OCI-LY7 (cell line): Measurements from ENCODE around the gene FMR1NB. TPM values are rescaled to one million over a fixed set of nuclear protein-coding genes. Genes with fewer than 3 reads are reported as not detected.

Source experiments
- BruUV-seq: library from RNA; stranded (reverse); fragments of 400-500 nt; replicated peaks from 2 replicates; lab custom pipeline; 2021; lab: Mats Ljungman, UMichigan
- CTCF ChIA-PET: fragments of 300-600 bp; sonication (Branson Sonifier 250); formaldehyde crosslinking; loops from one replicate; lab custom pipeline; 2022; ENCODE audit warnings: antibody characterized with exemption; ENCODE audit not compliant: unreplicated experiment; lab: Charles Lee
- POLR2A ChIA-PET: fragments of 300-600 bp; sonication (Branson Sonifier 250); formaldehyde crosslinking; loops from one replicate; lab custom pipeline; 2022; ENCODE audit warnings: antibody characterized with exemption; lab: Charles Lee
- DNase-seq: peaks from one replicate; pipeline ENCODE4 v3.0.0-alpha.2; 2015; ENCODE audit warnings: low spot score
- H2AFZ ChIP-seq: fragments of 200-600 bp; sonication (generic), shearing (Covaris generic); 2 replicates; pipeline ENCODE4 v1.6.1; 2014; ENCODE audit warnings: mild to moderate bottlenecking, antibody characterized with exemption, low read length, moderate library complexity
- H3K27ac ChIP-seq: fragments of 200-600 bp; sonication (generic); 2 replicates; pipeline ENCODE4 v1.5.1; 2014; ENCODE audit warnings: mixed run types, low read depth, mild to moderate bottlenecking, moderate library complexity, low read length, inconsistent platforms; ENCODE audit not compliant: poor library complexity, severe bottlenecking
- H3K36me3 ChIP-seq: fragments of 200-600 bp; sonication (generic); 2 replicates; pipeline ENCODE4 v1.6.1; 2014; ENCODE audit warnings: mild to moderate bottlenecking, antibody characterized with exemption, low read length, moderate library complexity, mixed read lengths; ENCODE audit not compliant: insufficient read depth
- H3K4me1 ChIP-seq: fragments of 200-600 bp; sonication (generic); 2 replicates; pipeline ENCODE4 v1.5.1; 2014; ENCODE audit warnings: mild to moderate bottlenecking, low read length; ENCODE audit not compliant: insufficient read depth, poor library complexity, severe bottlenecking
- H3K4me2 ChIP-seq: fragments of 200-600 bp; sonication (generic); 2 replicates; pipeline ENCODE4 v1.6.1; 2014; ENCODE audit warnings: mild to moderate bottlenecking, low read length
- H3K4me3 ChIP-seq: fragments of 200-600 bp; sonication (generic); 2 replicates; pipeline ENCODE4 v1.5.1; 2014; ENCODE audit warnings: mild to moderate bottlenecking, low read depth, low read length; ENCODE audit not compliant: poor library complexity, severe bottlenecking
- H3K79me2 ChIP-seq: fragments of 200-600 bp; sonication (generic); 2 replicates; pipeline ENCODE4 v1.6.1; 2016; ENCODE audit warnings: low read depth, mild to moderate bottlenecking, low read length, moderate library complexity, mixed read lengths; ENCODE audit not compliant: insufficient read depth
- H3K9me2 ChIP-seq: fragments of 200-600 bp; sonication (generic); 2 replicates; pipeline ENCODE4 v1.6.1; 2016; ENCODE audit warnings: mild to moderate bottlenecking, low read length, mixed read lengths; ENCODE audit not compliant: insufficient read depth
- H3K9me3 ChIP-seq: fragments of 200-600 bp; sonication (generic); 2 replicates; pipeline ENCODE4 v1.6.1; 2014; ENCODE audit warnings: mild to moderate bottlenecking, mixed run types, low read length, mixed read lengths
- H4K20me1 ChIP-seq: fragments of 200-600 bp; sonication (generic); 2 replicates; pipeline ENCODE4 v1.6.1; 2014; ENCODE audit warnings: mild to moderate bottlenecking, antibody characterized with exemption, low read length, moderate library complexity, mixed read lengths; ENCODE audit not compliant: insufficient read depth
- CTCF ChIP-seq: fragments of 200-600 bp; sonication (generic); conservative IDR thresholded peaks from 2 replicates; pipeline ENCODE4 v1.5.1; 2014; ENCODE audit warnings: mild to moderate bottlenecking, antibody characterized with exemption, low read length, moderate library complexity, mixed read lengths
- EZH2phosphoT487 ChIP-seq: fragments of 200-600 bp; sonication (generic); IDR thresholded peaks from 2 replicates; pipeline ENCODE4 v1.6.1; 2018; ENCODE audit warnings: low read depth, borderline replicate concordance, mild to moderate bottlenecking, mixed run types, antibody characterized with exemption, low read length, moderate library complexity, mixed read lengths
- intact Hi-C: fragments of 100-400 bp; cut with micrococcal nuclease; formaldehyde crosslinking; loops from one replicate; pipeline ENCODE4 v1.10.0; 2022; ENCODE audit not compliant: unreplicated experiment
- total RNA-seq, 2 experiments: library from RNA; depleted of rRNA in 1 of 2; stranded (reverse); fragments of >200 nt in 1 of 2; shearing (Covaris generic) in 1 of 2; gene quantifications; 2 replicates each; pipeline ENCODE4 v1.2.3, GENCODE V29; 2014 to 2022

The FMR1NB gene
- total RNA-seq, 2 experiments from 2014 or later: not detected

GRCh38 chrX:147978931-147979330, 2.2 kb upstream of the FMR1NB start:
- no peak overlapping the region for H3K4me2 ChIP-seq
- H3K4me3 ChIP-seq: no peak overlapping the region
- no peaks in the 10 kb centered on the region for H3K36me3 ChIP-seq
- H3K27ac ChIP-seq: no peak overlapping the region
- no peaks in the 10 kb centered on the region for H3K9me2 ChIP-seq
- BruUV-seq: no TSS peak
- no peaks in the 10 kb centered on the region for H4K20me1 ChIP-seq
- TF ChIP-seq CTCF (no peak), EZH2phosphoT487 (no peak)
- ChIA-PET CTCF (no interaction called here), POLR2A (no interaction called here)
- no peaks in the 10 kb centered on the region for H3K79me2 ChIP-seq
- DNase-seq: no peak
- H2AFZ ChIP-seq: no peak overlapping the region
- H3K9me3 ChIP-seq: no peaks in the 10 kb centered on the region
- intact Hi-C loops: no loop called here
- no peaks in the 10 kb centered on the region for H3K4me1 ChIP-seq

DNA sequence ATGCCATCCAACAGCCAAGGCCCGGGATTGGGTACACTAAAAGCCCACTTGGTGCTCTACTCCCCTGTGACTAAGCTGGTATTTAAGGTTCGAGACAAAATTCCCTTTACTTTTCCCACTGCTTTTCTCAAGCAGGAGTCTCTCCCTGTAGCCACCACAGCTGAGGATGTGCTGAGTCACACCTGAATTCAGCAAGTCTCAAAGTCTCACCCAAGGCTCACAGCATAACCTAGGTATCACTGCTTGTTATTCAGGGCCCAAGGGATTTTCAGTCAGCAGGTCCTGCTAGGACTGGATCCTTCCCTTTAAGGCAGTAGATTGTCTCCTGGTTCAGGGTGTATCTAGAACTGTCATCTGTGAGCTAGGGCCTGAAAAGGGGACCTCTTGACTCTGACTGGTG, 39.2 kb downstream of the FMR1NB start:
- H3K4me2 ChIP-seq: no peak overlapping the region
- H2AFZ ChIP-seq: no peak overlapping the region

More for the DNA sequence above, 39.2 kb downstream of the FMR1NB start:
- peaks cover 11% of the 10 kb centered on the region for H3K4me1 ChIP-seq
- no peak overlapping the region for H3K4me3 ChIP-seq
- no peaks in the 10 kb centered on the region for H4K20me1 ChIP-seq
- ChIA-PET POLR2A (no interaction called here), CTCF (no interaction called here)
- H3K36me3 ChIP-seq: no peaks in the 10 kb centered on the region
- no peak for TF ChIP-seq EZH2phosphoT487
- TF ChIP-seq CTCF: no peak
- no TSS peak for BruUV-seq
- H3K27ac ChIP-seq: no peak overlapping the region
- no peaks in the 10 kb centered on the region for H3K9me3 ChIP-seq
- no peaks in the 10 kb centered on the region for H3K79me2 ChIP-seq
- intact Hi-C loops: no loop called here
- no peak for DNase-seq
- H3K9me2 ChIP-seq: no peaks in the 10 kb centered on the region
